Sigmoid colon (tissue), 4 donors: Measurements from ENCODE around the gene STAT5B.
A peak's percentile ranks its signal among the peaks of the same experiment; 100 is the strongest.

Source experiments
- CTCF ChIP-seq, 4 experiments: fragments of 450-650 bp in 3 of 4; fragments of 200-600 bp in 1 of 4; IDR thresholded peaks; one replicate each; pipeline ENCODE4 v1.5.1; 2016 to 2019; ENCODE audit warnings: antibody characterized with exemption in 4 of 4, mild to moderate bottlenecking in 3 of 4, moderate library complexity in 2 of 4
- EP300 ChIP-seq, 4 donors: sonication (generic); formaldehyde crosslinking; IDR thresholded peaks; one replicate each; pipeline ENCODE4 v1.6.1; 2017; ENCODE audit warnings: antibody characterized with exemption in 4 of 4
- POLR2A ChIP-seq, 2 donors: fragments of 450-650 bp; IDR thresholded peaks; one replicate each; pipeline ENCODE4 v1.6.1; 2016; ENCODE audit warnings: antibody characterized with exemption in 2 of 2, mild to moderate bottlenecking in 2 of 2, moderate library complexity in 2 of 2

DNA sequence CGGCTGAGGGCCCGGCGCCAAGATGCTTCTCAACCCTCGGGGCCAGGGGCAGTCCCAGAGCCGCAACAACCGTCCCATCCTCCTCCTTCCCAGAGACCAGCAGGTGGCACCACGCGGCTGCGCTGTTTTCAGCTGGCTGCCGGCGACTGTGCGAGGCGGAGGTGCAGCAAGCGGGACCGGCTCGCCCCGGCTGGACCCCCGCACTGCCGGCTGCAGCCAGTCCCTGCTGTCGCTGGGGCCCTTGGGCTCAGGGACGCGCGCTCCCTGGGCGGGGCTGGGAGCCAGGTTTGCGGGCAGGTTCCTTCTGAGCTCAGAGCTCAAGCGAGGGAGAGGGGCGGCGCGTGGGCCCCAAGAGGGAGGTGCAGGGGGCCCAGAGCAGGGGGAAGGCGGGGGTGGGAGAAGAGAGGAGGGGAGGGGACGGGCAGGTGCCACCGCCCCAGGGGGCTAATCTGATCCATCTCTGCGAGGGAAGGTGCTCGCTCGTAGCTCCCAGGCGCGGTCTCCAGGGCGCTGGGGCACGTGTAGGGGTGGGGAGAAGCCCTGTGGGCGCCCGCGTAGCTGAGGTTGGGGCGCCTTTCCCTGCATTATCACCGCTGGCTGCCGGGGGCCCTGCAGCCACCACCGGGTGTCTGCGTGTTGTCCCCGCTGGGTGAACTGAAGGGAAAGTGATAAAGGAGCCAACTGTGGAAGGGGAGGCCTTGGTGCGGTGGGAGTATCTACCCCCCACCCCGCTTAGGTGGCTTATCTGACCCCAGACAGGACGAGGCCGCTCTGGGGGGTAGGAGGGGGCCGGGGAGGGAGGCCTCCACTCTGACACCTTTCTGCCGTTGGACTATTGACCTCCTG lies 36.3 kb upstream of the STAT5B start:
- TF ChIP-seq CTCF (IDR thresholded peaks at IDR 0.05) (peak; percentile 45 to 66 (median 62)), POLR2A (IDR thresholded peaks at IDR 0.05) (no peak), EP300 (IDR thresholded peaks at IDR 0.05) (peak in 1 of 4 donors; percentile 5)
